C4-2B (cell line): ENCODE measurements around the gene IL17RB.

Experiments
- H3K27ac ChIP-seq: fragments of 450-650 bp; 2 replicates; pipeline ENCODE4 v1.5.1; 2017
- ZFX ChIP-seq: fragments of 450-650 bp; IDR thresholded peaks from 2 replicates; pipeline ENCODE4 v1.6.1; 2017
- TF ChIP-seq, protein P1 (sequence below): fragments of 450-650 bp; conservative IDR thresholded peaks from 2 replicates; pipeline ENCODE4 v1.5.1; 2017; ENCODE audit warnings: mild to moderate bottlenecking

IL17RB gene

DNA sequence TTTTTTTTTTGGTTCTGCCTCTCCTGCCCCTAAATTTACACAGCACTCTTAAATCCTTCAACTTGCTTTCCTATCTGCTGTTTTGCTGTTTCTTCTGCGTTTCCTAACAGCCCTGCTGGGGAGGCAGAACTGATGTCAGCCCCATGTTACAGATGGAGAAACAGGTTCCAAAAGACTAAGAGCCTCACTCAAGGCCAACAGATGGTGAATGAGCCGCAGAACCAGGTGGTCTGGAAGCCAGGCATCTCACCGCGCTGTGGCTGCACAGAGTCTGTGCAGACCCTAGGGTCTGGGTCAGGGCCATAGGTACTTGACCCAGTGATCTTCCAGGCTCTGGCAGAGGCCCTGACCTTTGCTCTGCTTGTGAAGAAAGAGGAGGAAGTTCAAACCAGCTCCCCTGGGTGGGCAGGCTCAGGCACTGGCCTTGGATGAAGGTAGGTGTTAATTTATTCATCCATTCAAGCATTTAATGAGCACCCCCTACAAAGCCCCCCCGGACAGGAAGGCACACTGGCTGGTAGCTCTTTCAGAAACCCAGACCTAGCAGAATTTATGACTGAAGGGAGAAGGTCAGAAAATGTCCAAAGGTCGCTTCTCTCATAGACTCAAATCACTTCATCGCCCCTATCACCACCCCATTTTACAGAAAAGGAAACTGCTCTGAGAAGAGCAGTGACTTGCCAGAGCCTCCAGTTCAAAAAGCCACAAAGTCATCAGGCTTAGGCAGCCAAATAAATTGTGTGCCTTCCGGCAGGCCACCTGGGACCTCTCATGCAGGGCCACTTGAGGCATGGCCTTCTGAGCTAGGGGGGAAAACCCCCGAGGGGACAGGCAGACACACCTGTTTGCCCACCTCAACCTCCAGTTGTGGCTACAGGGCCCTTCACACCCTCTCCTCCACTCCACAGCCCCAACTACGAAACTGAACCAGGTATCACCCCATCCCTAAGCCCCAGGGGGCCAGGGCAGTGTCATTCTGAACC is 2.9 kb upstream of the IL17RB start:
- TF ChIP-seq ZFX, result no peak
- TF ChIP-seq, protein P1, sequence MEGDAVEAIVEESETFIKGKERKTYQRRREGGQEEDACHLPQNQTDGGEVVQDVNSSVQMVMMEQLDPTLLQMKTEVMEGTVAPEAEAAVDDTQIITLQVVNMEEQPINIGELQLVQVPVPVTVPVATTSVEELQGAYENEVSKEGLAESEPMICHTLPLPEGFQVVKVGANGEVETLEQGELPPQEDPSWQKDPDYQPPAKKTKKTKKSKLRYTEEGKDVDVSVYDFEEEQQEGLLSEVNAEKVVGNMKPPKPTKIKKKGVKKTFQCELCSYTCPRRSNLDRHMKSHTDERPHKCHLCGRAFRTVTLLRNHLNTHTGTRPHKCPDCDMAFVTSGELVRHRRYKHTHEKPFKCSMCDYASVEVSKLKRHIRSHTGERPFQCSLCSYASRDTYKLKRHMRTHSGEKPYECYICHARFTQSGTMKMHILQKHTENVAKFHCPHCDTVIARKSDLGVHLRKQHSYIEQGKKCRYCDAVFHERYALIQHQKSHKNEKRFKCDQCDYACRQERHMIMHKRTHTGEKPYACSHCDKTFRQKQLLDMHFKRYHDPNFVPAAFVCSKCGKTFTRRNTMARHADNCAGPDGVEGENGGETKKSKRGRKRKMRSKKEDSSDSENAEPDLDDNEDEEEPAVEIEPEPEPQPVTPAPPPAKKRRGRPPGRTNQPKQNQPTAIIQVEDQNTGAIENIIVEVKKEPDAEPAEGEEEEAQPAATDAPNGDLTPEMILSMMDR, result no peak

DNA sequence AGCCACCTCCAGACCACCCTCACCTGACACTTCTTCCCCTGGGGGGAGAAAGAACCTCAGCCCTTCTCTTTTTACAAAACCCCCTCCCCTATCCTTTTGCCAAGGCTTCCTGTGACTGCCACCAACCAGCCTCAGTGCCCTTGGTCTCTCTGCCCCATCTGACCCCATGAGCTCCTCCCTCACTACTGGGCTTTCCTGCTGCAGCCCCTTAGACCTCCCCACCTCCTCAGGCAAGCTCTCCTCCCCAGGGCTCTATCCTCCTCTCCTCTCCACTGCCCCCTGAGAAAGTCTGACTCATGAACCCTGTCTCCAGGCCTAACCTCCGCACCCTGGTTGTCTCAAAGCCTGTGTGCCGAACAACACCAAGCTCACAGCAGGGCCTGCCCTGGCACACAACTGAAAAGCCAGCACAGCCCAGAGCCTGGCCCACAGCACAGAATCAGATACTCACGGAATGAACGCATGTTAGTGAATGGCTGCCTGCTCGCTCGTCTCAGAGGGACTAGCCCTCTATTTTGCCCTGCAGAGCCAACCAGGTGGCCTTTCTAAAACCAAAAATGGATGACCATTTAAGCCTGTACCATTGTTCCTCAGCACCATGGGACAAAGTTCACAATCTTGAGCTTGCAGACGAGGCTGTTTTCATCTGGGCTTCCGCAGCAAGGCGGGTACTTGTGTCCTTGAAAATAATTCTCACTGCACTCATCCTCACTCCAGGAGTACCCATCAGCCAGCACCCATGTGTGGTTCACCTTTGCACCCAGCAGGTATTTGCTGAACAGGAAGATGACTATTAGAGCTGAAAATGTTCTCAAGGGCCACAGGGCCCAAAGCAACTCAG is 1.9 kb upstream of the IL17RB start:
- peak overlapping the region; percentile 94 for H3K27ac ChIP-seq
- TF ChIP-seq, protein P1, result no peak
- TF ChIP-seq ZFX, result no peak

More for the DNA sequence above, 2.9 kb upstream of the IL17RB start:
- H3K27ac ChIP-seq, result peak overlapping the region; percentile 94; the same call in 1 of the 2 replicates

DNA sequence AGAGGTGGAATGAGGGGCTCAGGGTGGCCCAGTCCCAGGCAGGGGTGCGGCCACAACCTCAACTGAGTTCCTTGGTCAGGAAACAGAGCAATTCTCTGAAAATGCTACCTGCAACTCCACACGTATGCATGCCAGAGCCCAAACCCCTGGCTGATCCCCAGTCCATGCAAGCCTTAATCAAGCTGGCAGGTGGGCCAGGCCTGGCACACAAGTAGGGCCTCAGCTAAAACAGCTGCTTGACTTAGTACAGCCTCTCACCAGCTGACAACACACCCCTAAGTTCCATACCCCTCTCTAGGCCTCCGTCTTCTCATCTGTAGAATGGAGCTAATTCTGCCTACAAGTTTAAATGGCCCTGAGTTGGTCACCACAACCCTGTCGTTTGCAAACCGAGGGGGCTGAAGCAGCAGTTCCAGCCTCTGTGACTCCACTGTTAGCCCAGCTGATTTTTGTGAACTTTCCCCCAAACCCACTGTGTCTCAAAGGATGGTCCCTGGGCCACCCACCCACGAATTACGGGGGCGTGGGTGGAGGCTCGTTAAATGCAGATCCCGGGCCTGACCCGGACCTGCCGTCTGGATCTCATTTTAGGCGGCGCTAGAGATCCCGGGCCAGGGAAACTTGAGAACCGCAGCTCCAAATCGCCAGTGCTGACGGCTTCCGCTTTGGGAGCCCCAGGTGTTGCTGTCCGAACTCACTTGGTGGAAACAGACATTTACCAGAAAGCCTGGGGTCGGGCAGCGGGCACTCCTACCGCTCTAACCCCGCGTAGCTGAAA is 1.1 kb upstream of the IL17RB start:
- peak overlapping the region; percentile 94 for H3K27ac ChIP-seq
- TF ChIP-seq, protein P1, result peak; percentile 68
- no peak for TF ChIP-seq ZFX

DNA sequence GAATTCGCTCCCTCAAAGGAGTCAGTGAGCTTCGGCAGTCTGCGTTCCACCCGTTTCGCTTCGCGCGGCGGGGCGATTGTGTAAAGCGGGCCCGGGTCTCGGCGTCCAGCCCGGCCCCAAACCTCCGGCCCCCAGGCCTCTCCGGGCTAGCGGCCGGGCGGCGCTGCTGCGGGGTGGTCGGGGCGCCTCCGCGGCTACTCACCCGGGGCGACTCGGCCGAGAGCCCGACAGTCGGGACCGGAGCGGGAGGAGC is 561 bp upstream of the IL17RB start:
- H3K27ac ChIP-seq, result peak overlapping the region; percentile 94
- TF ChIP-seq, protein P1, result peak; percentile 43
- peak; percentile 81; the same call in 1 of the 2 replicates for TF ChIP-seq ZFX

DNA sequence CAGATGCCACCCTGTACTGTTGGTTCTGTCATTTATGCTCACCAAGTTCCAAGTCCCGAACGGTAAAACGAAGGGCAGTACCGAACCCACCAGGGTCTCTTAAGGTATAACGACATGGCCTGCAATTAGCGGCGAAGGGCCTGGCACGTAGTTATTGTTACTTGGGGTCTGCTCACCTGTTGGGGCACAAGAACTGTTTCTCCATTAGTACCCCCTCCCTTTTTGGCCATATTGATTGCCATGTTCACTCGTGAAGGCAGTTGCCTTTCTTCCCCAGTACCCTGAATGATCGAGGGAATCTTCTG is 435 bp downstream of the IL17RB start:
- peak overlapping the region; percentile 94 for H3K27ac ChIP-seq
- TF ChIP-seq, protein P1, result no peak
- TF ChIP-seq ZFX, result no peak

DNA sequence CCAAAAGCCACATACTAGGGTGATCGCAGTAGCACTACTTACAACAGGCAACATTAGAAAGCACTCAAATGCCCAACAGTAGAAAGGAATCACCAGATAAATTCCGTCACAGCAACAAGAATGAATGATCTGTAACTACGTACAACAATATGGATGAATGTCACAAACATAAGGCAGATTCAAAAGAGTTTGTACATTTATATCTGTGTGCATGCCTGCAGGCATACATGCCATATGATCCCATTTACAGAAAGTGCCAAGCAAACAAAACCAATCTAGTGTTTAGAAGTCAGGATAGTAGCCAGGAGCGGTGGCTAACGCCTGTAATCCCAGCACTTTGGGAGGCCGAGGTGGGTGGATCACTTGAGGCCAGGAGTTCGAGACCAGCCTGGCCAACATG is 3.5 kb downstream of the IL17RB start:
- TF ChIP-seq ZFX, result no peak
- TF ChIP-seq, protein P1, result no peak
- no peak overlapping the region for H3K27ac ChIP-seq
